Amniotic stem cell (primary cell): ENCODE measurements around the gene C18orf32.
A peak's percentile ranks its signal among the peaks of the same experiment; 100 is the strongest.
"Not testable (repeated sequence)": the region's sequence is repeated elsewhere in the genome, so short reads cannot be mapped to it uniquely, and the experiment has no call there.

Source experiments
- DNase-seq: peaks from one replicate; lab custom pipeline; 2025; lab: John Stamatoyannopoulos, UW

The C18orf32 gene

DNA sequence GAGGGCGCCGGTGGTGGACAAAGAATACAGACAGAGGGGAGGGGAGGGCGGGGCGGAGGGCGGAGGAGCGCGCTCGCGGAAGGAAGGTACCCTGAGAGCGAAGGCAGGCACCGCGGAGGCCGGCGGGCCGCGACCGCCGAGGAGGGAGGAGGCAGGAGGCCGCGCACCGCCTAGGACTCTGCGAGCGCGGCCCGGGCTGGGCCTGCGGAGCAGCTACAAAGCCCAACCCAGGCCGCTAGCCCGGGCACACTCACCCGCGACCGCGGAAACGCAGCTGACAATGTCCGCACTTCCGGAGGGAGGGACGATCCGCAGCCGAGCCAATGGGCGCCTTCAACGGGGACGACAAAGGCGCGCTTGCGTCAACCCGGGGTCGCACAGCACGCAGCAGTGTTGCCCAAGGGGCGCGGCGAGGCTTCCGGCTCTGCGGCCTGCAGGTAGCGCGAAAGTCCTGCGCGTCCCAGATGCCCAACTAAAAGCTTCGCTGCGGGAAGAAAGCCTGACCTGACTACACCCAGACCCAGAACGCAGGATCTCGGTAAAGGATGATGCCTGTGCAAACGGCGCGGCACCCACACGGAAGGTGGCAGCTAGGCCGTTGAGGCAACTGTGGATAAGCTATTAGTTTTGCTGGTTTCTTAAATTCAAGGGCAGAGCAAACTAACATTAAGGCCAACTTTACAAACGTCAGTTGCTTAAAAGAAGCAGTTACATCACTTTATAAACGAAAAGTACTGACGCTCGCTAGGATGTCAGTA is at the start of gene C18orf32:
TSS of gene C18orf32 (minus strand) at position 282 of the 758 bp plus-strand sequence. CDS start 3,486 bp downstream, outside the sequence.
- DNase-seq = peak; percentile 66

DNA sequence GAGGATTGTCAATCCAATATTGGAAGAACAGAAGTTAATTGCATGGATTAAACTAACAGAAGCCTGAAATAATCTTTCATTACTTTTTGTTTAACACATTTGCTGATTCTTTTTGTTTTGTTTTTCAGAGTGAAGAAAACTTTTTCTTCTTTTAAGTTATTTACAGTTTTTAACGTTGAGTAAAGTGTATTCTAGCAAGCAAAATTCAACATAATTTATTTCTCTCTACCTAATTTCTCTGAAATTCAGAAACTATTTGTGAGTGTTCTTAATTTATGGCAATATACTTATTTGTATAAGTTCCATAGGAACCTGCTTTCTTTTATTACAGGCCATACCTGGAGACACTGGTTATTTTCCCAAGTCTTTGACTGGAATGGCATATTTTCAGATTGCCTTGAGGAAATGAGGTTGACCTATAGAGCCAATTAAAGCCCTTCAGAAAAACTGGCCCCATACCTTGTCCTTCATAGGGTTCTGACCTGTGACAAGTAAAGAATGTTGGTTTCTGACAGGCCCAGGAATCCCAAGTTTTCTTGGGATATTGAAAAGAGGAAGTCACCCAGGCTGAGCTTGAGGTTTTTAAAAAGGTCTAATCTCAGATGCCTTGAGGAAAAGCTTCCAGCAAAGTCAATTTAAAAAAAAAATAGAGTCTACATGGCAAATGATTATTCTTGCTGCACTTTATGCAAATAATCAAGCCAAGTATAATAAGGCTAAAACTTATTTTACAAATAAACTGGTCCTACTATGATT is 48.0 kb upstream of the C18orf32 start:
- no peak for DNase-seq

DNA sequence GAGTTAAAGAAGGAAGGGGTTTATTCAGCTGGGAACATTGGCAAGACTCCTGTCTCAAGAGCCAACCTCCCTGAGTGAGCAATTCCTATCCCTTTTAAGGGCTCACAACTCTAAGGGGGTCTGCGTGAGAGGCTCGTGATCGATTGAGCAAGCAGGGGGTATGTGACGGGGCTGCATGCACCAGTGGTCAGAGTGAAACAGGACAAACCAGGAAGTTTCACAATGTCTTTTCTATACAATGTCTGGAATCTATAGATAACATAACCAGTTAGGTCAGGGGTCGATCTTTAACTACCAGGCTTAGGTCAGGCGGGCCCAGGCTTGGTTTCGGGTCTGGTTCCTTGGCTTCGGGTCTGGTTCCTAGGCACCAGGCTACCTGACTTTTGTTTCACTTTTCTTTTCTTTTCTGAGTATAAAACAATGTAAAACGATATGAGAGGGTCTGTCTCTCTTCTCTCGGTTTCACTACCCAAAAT is 44.7 kb upstream of the C18orf32 start:
- DNase-seq = no peak

DNA sequence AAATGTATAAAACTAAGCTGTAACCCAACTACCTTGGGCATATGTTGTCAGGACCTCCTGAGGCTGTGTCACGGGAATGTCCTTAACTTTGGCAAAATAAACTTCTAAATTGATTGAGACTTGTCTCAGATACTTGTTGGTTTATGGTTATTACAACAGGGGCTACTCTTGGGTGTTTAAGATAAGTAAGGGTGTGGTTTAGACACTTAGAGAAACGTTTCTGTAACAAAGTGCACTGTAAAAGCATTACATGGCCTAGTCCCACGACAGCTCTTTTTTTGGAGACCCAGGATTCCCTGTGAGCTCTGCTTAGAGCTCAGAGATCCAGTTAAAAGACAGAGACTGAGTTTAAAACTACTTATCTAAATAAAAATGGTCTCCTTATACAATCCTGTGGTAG is 42.6 kb upstream of the C18orf32 start:
- DNase-seq = no peak

DNA sequence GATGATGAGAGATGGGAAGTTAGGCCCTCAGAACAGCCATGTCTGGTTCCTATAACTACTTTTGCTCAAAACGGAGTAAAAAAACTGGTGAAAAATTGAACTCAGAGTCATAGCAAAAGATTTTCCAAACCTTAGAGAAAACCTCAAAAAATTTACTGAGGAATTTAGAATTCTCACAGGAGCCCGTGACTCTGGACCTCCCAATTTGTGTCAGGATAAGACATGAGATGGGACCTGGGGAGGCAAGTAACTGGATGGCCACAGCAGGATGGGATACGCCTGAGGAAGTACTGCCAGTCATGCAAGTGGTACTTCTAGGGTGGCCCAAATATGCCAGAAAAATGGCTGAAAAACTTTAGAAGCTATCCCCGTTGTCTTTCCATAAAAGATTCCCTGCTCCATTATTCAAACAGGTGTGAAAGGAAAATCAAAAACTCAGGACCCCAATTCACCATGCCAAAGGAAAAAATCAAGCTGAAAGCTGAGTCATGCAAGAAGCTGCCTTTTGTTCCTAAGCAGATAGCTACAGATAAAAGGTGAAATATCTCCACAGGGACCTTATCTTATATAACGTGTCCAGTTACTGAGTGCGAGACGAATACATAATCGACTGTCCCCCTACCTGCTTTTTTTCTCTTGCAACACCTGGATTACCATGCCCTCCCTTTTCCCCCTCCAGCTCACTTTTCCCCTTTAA is 40.7 kb upstream of the C18orf32 start:
- no peak for DNase-seq

DNA sequence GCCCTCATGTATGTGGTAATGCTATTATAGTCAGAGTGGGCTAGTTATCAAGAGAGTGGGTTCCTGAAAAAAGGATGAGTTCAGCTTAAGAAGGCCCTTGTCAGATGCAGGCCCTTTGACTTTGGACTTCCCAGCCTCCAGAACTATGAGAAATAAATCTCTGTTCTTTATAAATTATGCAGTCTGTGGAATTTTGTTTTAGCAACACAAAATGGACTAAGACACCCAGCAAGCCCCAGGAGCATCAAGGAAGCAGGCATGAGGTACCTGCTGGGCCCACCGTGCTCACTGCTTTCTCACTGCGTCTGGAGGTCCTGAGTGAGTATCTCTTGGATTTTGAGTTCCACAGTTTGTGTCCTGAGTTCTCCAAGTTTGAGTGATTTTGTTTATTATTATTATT is 38.9 kb upstream of the C18orf32 start:
- DNase-seq = no peak

DNA sequence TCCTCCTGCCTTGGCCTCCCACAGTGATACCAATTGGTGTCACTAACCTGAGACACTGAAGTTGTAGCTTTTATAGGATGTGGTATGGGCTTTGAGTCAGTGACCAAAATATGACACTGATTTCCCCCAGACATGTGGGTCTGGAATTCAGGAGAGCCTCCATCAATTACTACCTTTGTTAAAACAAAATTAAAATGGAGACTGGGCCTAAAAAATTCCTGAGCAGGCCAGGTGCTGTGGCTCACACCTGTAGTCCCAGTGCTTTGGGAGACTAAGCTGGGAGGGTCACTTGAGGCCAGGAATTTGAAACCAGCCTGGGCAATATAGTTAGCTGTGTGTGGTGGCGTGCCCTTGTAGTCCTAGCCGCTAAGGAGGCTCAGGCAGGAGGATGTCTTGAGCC is 37.9 kb upstream of the C18orf32 start:
- no peak for DNase-seq

DNA sequence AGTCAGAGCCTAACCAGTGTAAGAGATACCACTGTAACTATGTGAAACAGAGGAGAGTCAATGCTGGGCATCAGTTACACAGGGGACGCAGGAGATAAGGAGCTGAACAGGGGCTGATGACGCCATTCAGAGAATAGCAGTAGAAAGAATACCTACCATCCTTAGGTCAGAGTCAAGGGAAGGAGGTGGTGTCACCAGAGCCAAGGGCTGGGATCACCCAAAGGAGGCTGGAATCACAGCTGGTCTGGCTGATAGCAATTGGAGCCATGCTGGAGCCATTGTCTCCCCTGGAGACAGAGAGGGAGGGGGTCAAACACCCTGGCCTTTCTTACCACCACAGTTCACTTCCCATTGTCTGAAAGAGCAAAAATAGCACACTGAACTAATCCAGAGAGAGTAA is 37.3 kb upstream of the C18orf32 start:
- no peak for DNase-seq

DNA sequence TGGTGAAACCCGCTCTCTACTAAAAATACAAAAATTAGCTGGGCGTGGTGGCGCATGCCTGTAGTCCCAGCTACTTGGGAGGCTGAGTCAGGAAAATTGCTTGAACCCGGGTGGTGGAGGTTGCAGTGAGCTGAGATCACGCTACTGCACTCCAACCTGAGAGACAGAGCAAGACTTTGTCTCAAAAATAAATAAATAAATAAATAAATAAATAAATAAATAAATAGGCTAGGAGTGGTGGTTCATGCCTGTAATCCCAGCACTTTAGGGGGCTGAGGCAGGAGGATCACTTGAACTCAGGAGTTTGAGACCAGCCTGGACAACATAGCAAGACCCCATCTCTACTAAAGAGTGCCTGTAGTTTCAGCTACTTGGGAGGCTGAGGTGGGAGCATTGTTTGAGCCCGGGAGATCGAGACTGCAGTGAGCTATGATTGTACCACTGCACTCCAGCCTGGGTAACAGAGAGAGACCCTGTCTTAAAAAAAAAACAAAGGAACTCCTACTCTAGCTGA is 36.6 kb upstream of the C18orf32 start:
- not testable (repeated sequence) for DNase-seq

DNA sequence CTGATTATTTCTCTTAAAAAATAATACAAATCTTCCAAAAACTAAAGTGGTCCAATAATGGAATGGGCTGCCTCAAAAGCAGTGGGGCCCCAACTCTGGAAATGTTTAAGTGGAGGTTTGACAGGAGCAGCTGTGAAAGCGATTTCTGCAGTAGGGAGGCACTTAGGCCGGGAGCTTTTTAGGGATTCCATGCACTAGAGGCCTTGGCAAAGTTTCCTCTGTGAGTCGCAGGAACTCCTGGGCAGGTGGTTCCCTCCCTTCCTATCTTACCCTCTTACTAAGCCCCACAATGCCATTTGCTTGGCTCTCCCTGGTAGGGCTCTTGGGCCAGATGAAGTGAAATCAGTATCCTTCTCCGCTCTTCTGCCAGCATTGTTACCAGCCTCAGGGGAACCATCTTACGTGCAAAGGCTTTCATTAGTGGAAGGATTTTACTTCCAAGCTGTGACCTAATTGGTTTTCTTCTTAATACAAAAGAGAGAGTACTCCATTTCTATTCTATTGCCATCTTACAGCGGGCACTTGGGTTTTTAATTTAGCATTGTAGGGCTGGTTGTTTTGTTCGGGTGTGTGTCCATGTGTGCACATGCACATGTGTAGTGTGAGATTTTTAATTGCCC is 34.3 kb upstream of the C18orf32 start:
- DNase-seq = no peak

DNA sequence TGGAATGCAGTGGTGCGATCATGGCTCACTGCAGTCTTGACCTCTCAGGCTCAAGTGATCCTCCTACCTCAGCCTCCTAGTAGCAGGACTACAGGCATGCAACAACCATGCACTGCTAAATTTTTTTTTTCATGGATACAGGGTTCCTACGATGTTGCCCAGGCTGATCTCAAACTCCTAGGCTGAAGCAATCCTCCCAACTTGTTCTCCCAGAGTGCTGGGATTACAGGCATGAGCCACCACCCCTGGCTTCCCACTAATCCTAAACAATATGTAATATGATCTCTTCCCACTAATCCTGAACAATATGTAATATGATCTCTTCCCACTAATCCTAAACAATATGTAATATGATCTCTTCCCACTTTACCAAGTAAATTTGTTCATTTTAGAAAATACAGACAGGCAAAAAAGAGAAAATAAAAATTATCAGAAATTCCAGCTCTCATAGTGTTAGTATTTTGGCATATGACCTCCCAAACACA is 33.7 kb upstream of the C18orf32 start:
- DNase-seq = no peak

DNA sequence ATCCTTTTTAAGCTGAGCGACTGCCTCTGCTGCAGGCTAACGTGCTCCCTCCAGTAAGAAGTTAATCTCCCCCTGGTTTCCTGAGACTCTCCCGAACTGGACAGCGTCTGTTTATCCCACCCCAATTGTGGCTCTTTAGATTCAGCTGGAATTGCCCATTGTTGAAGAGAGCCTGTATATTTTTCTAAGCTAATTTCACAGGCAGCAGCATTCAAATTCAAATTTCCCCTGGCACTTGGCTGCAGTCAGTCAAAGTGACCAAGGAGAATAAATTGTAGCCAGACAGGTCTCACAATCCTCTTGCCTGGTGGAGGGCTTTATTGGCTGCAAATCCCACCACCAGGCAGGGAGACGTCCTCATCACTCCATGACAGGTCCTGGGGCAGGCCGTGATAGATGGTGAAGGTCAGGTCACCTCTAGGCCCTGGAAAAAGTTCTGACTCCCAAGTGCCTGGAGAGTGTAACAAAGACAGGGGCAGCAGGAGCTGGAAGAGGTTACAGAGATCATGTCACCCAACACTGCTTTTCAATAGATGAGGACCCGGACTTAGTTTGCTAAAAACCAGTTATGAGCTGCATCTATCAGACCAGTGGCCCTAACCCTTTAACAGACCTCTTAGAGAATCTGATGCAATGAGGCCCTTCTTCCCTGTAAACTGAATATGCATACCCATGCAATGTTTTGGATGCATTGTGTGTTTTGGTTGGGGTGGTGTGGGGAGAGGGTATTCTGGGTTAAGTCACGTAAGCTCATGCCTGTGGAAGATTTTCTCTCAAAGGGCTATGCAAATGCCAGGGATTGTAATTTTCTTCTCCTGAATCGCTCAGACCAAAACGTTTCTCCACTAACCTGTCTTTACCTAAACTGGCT is 32.3 kb upstream of the C18orf32 start:
- DNase-seq = no peak

DNA sequence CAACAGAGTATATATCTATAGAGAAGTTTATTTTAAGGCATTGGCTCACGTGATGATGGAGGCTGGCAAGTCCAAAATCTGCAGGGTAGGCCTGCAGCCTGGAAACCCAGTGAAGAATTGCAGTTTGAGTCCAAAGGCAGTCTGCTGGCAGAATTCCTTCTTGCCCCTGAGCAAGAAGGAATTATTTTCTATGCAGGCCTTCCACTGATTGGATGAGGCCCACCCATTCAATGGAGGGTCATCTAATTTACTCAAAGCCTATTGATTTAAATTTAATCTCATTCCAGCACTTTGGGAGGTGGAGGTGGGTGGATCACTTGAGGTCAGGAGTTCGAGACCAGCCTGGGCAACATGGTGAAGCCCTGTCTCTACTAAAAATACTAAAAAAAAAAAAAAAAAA is 30.4 kb upstream of the C18orf32 start:
- no peak for DNase-seq

DNA sequence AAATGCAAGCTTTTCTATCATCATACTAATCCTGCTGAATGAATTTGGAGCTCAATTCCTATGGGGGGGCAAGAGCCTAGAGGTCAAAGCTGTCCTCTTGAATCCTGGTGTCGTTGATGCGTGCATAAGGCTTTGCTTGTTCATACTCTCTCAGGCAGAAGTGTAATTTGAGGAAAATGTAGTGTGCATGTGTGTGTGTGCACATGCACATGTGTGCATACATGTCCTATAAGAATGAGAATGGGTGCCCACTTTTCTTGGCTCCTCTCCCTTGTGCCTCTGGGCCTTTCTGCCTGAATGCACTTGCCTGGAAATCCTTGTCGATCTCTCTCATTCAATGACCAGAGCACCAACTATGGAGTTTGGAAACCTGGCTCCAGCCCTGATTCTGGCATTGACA is 28.5 kb upstream of the C18orf32 start:
- no peak for DNase-seq

DNA sequence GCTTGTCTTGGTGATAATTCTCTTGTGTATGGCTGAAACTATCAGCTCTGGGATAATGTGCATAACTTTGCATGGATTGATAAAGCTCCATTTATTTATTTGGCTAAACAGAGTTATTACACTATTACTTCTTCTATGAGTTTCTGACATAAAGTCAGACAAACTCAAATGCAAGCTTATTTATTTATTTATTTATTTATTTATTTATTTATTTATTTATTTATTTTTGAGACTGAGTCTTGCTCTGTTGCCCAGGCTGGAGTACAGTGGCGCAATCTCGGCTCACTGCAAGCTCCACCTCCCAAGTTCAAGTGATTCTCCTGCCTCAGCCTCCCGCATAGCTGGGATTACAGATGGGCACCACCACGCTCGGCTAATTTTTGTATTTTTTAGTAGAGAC is 28.0 kb upstream of the C18orf32 start:
- not testable (repeated sequence) for DNase-seq

DNA sequence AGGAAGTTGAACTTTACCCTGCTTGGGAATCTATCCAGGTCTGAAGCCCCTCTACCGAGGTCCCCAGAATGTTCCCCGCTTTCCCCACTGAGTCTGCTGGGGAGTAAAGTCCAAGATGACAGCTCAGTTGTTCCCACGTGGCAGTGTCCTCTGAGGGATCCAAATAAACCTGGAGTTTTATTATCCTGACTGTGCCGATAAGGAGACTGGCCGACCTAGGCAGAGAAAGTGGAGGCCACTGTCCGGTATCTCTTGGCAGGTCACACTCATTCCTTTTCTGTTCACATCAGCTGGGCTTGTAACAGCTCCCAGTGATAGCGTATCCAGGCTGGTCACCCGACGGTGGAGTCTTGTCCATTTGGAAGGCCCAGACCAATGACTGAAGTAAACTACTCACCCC is 27.5 kb upstream of the C18orf32 start:
- DNase-seq = no peak

DNA sequence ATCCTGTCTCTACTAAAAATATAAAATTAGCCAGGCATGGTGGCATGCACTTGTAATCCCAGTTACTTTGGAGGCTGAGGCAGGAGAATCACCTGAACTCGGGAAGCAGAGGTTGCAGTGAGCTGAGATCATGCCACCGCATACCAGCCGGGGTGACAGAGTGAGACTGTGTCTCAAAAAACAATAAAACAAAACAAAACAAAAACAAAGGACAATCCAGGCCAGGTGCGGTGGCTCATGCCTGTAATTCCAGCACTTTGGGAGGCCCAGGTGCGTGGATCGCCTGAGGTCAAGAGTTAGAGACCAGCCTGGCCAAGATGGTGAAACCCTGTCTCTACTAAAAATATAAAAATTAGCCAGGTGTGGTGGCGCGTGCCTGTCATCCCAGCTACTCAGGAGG is 25.8 kb upstream of the C18orf32 start:
- DNase-seq = not testable (repeated sequence)

DNA sequence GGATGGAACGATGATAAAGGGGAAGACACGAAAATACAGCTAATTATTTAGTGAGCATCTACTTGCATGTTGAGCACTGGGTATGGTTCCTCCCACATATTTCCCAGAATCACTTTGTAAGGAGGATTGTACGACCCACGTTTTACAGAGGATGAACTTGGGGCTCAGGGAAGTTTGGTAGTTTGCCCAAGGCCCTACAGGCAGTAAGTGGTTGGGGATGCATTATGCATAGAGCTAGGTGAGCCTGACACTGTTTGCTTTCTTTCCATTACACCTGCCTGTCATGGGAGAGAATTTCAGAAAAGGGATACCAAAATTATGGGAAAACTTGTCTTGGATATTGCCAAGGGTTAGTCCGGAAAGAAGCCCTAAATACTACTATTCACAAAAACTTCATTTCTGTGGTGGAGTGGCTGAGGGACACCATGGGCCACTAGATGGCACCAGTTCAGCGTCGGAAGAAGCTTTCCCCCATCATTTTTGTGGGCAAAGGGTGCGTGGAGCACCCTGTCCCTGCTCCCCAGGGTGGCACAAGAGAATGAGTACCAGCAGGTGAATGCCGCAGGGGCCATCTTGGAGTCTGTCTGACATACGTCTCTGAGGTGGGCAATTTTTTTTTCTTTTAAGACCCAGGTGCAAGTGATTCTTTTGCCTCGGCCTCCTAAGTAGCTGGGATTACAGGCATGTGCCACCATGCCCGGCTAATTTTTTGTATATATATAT is 23.5 kb upstream of the C18orf32 start:
- no peak for DNase-seq

DNA sequence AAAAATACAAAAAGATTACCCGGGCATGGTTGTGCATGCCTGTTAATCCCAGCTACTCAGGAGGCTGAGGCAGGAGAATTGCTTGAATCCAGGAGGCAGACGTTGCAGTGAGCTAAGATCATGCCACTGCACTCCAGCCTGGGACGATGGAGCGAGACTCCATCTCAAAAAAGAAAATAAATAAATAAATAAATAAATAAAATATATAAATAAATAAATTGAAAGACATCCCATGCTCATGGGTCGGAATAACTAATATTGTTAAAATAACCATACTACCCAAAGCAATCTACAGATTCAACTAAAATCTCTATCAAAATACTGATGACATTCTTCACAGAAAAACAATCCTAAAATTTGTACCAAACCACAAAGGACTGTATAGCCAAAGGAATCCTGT is 19.4 kb upstream of the C18orf32 start:
- DNase-seq = not testable (repeated sequence)

DNA sequence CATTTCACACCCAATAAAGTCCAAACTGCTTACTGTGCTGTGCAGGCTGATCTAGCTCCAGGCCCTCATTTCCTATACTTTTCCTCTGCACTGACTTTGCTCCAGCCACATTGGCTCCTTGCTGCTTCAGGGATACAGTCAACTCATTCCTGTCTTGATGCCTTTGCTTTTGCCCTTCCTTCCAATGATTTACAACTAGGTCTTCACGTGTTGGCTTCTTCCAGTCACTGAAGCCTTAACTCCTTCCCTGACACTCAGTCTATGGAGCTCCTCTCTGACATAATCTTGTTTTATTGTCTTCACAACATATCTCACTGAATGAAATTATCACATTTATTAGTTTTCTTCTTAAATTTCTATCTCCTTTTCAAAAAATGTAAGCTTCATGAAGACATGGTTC is 16.9 kb upstream of the C18orf32 start:
- no peak for DNase-seq
